GM19099 (cell line): ENCODE measurements around the gene KRTAP1-1.

Source experiments
- POLR2A ChIP-seq: IDR thresholded peaks from 3 replicates; pipeline ENCODE4 v1.6.1; 2011; ENCODE audit warnings: low read depth; ENCODE audit not compliant: insufficient read length; ENCODE audit errors: extremely low read depth

KRTAP1-1 gene

GRCh38 chr17:41020336-41020735, 20.9 kb downstream of the KRTAP1-1 start:
- no peak for TF ChIP-seq POLR2A

- no peak for TF ChIP-seq POLR2A
Observed at GRCh38 chr17:41019415-41019814, 21.8 kb downstream of the KRTAP1-1 start.

GRCh38 chr17:41018541-41018940, 22.7 kb downstream of the KRTAP1-1 start:
- TF ChIP-seq POLR2A, result no peak

GRCh38 chr17:41016578-41017215, 24.6 kb downstream of the KRTAP1-1 start:
- TF ChIP-seq POLR2A, result no peak

- TF ChIP-seq POLR2A, result no peak
Observed at GRCh38 chr17:41015454-41015853, 25.8 kb downstream of the KRTAP1-1 start.

- no peak for TF ChIP-seq POLR2A
Observed at GRCh38 chr17:41013606-41014005, 27.6 kb downstream of the KRTAP1-1 start.

GRCh38 chr17:41013181-41013580, 28.1 kb downstream of the KRTAP1-1 start:
- no peak for TF ChIP-seq POLR2A

GRCh38 chr17:41012326-41013120, 28.7 kb downstream of the KRTAP1-1 start:
- no peak for TF ChIP-seq POLR2A

- no peak for TF ChIP-seq POLR2A
Observed at GRCh38 chr17:41010441-41010840, 30.8 kb downstream of the KRTAP1-1 start.

GRCh38 chr17:41009936-41010335, 31.3 kb downstream of the KRTAP1-1 start:
- TF ChIP-seq POLR2A, result no peak

- no peak for TF ChIP-seq POLR2A
Observed at GRCh38 chr17:41009301-41009760, 31.9 kb downstream of the KRTAP1-1 start.

GRCh38 chr17:41008811-41009210, 32.4 kb downstream of the KRTAP1-1 start, which contains the start of gene KRTAP3-1:
Gene KRTAP3-1 (minus strand): TSS chr17:41009128. CDS start chr17:41009074, 54 bp downstream.
- TF ChIP-seq POLR2A, result no peak

- no peak for TF ChIP-seq POLR2A
Observed at GRCh38 chr17:41004397-41004796, 36.9 kb downstream of the KRTAP1-1 start.

- no peak for TF ChIP-seq POLR2A
Observed at GRCh38 chr17:41003926-41004325, 37.3 kb downstream of the KRTAP1-1 start.

GRCh38 chr17:41002814-41003213, 38.4 kb downstream of the KRTAP1-1 start:
- no peak for TF ChIP-seq POLR2A

GRCh38 chr17:41001795-41002194, 39.5 kb downstream of the KRTAP1-1 start:
- no peak for TF ChIP-seq POLR2A
